Middle frontal gyrus (tissue), 1 donor: ENCODE data around the gene RFC2.
"Not testable (repeated sequence)": the region's sequence is repeated elsewhere in the genome, so short reads cannot be mapped to it uniquely, and the experiment has no call there.

ENCODE experiments used
- DNase-seq: peaks from one replicate; pipeline ENCODE4 v3.0.0-alpha.2; 2015; ENCODE audit warnings: low spot score; ENCODE audit errors: extremely low spot score

Gene RFC2

DNA sequence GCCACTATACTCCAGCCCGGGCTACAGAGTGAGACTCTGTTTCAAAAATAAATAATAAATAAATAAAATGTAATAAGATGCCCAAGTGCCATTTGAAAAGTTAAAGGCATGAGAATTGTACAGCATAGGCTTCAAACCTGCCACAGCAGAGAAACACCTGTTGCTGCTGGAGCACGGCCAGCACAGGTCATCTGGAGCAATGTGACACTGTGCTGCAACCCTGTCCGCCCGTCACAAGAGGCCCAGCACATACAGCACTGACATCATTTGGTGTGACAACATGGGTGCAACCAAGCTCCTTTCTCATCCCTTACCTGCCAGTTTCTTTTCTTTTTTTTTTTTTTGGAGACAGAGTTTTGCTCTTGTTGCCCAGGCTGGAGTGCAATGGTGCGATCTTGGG lies 1.3 kb downstream of the RFC2 start:
- DNase-seq, result no peak

DNA sequence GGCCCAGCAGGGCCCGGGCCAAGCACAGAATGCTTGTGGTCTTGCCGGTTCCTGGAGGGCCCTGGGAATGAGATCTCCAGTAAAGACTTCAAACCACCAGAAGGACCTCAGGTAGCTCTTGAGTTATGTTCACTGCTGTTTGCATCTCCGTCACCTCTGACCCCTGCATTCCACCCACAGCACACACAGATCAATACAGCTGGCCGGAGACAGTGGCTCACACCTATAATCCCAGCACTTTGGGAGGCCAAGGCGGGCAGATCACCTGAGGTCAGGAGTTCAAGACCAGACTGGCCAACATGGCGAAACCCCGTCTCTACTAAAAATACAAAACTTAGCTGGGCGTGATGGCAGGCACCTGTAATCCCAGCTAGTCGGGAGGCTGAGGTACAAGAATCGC lies 5.1 kb downstream of the RFC2 start:
- not testable (repeated sequence) for DNase-seq

DNA sequence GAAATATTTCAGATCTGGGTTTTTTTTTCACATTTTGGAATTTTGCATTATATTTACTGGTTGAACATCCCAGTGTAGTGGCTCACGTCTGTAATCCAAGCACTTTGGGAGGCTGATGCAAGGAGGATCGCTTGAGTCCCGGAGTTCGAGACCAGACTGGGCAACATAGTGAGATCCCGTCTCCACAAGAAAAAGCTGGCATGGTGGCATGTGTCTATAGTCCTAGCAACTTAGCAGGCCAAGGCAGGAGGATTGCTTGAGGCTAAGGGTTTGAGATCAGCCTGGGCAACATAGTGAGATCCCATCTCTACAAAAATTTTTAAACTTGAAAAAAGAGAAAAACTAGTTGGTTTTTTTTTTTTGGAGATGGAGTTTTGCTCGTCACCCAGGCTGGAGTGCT lies 6.0 kb downstream of the RFC2 start:
- no peak for DNase-seq

DNA sequence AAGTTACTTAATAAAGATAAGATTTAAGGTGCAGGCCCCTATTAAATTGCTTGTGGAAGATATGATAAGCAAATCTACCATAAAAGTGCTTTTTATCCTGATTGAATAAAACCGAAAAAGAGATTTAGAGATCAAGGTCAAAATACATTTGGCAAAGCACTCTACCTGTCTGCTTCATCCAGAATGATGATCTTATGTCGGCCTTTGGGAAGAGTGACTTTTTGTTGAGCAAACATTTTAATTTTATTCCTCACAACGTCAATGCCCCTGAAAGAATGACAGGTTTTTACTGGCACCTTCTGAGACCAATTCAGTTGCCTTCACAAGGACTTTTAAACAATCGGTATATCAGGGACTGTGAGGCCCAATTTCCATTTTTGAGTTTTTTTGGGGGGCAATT lies 7.7 kb downstream of the RFC2 start:
- DNase-seq, result no peak

GRCh38 chr7:74242122-74242443 lies 12.1 kb downstream of the RFC2 start:
- DNase-seq, result no peak

GRCh38 chr7:74240482-74240881 lies 13.7 kb downstream of the RFC2 start:
- no peak for DNase-seq

- DNase-seq, result no peak
These were observed 17.9 kb downstream of the RFC2 start for GRCh38 chr7:74236284-74236683.

DNA sequence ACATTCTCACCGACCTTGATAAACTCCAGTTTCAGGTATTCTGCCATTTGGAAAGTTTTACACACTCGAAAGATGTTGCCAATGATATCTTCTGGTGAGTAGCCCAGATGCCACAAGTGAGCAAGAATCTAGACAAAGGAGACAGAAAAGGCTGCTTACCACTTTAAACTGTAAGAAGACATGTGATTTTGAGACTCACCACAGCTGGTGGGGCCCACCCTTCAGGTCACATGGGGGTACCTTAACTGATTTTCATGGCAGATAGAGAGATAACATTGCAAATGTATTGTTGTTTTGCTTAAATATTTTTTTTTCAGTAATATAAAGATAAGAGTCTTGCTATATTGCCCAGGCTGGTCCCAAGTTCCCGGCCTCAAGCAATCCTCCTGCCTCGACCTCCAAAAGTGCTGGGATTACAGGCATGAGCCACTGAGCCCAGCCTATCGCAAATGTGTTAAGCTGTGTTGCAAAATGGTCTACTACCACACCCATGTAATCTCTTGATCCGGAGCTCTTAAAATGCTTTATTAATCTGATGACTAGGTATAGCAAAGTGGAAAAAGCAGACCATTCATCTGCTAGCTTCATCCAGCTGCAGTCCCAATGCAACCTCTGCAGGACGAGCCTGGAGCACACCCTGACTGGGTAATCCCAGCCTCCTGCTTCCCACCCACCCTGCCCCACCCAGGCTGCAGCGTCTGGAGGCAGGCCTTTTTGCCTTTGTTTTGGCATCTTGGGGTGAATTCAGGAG lies 18.5 kb downstream of the RFC2 start:
- no peak for DNase-seq

GRCh38 chr7:74233655-74234285 lies 20.4 kb downstream of the RFC2 start:
- DNase-seq, result no peak

GRCh38 chr7:74231232-74231590 lies 23.0 kb downstream of the RFC2 start:
- no peak for DNase-seq

DNA sequence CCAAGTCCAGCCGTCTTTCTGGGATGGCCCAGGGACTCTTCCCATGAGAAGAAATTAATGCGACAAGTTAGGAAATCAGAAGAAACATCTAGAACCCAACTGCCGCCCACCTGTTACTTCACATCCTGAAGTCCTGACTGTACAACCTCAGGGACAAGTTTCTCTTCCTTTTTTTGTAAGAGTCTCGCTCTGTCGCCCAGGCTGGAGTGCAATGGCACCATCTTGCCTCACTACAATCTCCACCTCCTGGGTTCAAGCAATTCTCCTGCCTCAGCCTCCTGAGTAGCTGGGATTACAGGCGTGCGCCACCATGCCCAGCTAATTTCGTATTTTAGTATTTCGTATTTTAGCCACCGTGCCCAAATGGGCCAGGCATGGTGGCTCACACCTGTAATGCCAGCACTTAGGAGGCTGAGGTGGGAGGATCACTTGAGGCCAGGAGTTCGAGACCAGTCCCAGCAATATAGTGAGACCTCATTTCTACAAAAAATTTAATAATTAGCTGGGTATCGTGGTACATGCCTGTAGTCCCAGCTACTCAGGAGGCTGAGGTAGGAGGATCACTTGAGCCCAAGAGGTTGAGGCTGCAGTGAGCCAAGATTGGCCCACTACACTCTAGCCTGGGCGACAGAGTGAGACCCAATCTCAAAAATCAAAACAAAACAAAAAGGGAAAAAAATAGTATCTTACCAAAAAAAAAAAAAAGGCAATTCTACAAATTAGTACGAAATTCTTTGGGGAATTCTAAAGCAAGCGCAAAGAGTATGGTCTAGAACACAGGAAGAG lies 23.6 kb downstream of the RFC2 start:
- DNase-seq, result no peak

- no peak for DNase-seq
These were observed 25.0 kb downstream of the RFC2 start for GRCh38 chr7:74228951-74229900.

- DNase-seq, result no peak
These were observed 27.6 kb downstream of the RFC2 start for GRCh38 chr7:74226633-74227032.

GRCh38 chr7:74225400-74225799 lies 28.8 kb downstream of the RFC2 start:
- no peak for DNase-seq

DNA sequence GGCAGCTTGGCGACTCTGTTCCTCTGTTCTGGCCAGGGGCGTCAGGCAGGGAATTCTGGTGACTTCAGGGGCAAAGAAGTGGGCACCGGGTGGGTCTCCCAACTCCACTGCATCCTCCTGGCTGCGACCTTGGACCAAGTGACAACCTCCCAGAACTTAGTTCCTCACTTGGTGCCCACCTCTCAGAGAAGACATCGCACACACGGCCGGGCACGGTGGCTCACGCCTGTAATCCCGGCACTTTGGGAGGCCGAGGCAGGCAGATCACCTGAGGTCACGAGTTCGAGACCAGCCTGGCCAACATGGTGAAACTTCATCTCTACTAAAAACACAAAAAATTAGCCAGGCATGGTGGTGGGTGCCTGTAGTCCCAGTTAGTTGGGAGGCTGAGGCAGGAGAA lies 29.3 kb downstream of the RFC2 start:
- DNase-seq, result not testable (repeated sequence)

GRCh38 chr7:74224511-74224832 lies 29.7 kb downstream of the RFC2 start:
- DNase-seq, result no peak

DNA sequence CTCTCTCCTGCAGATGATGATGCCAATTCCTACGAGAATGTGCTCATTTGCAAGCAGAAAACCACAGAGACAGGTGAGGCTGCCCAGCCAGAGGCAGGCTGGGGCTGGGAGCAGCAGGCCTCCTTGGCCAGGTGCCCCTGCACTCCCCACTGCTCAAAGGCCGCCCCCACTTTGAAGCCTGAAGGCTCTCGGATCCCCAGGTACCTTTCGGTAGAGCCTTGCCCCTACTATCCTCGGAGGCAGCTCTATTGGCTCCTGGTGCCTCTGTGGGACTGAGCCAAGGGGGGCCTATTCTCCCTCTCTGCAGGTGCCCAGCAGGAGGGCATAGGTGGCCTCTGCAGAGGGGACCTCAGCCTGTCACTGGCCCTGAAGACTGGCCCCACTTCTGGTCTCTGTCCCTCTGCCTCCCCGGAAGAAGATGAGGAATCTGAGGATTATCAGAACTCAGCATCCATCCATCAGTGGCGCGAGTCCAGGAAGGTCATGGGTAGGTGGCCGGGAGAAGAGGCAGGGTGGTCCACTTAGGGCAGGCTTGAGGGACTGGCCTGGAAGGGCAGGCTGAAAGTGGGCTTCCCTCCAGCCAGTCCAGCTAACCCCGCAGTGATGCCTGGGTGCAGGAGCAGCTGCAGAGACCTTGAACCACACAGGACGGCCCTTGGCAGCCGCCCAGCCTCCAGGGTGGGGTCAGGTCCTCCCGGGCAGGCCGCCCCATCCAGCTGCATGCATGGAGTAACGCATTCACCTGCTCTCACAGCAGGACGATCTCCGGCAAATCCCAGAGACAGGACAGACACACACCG lies 30.3 kb downstream of the RFC2 start:
- DNase-seq, result no peak

GRCh38 chr7:74222851-74223710 lies 31.1 kb downstream of the RFC2 start:
- no peak for DNase-seq

- no peak for DNase-seq
These were observed 32.5 kb downstream of the RFC2 start for GRCh38 chr7:74221713-74222112.

DNA sequence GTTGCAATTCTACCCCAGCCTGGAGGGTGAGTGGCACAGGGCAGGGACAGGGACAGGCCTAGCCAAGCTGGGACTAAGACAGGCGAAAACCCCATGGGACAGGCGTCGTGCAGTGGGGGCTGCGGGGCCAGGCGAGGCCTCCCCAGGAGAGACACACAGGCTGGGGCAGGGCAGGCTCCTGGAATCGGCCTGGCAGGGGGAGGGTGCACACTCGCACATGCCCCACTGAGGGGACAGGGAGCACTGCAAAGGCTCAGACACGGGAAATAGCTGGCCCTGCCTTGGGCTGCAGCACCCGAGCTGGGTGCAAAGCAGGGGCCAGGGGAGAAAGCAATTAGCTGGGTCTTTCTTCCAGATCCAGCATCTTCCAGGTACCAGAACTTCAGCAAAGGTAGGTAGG lies 34.0 kb downstream of the RFC2 start:
- DNase-seq, result no peak
